Stimulated activated CD8-positive, alpha-beta memory T cell treated with anti-CD3 and anti-CD28 coated beads, Interleukin-2, amount 100 ng/mL, for 48 hours (primary cell): ENCODE data around the gene SH3RF2.
"Not testable (repeated sequence)": the region's sequence is repeated elsewhere in the genome, so short reads cannot be mapped to it uniquely, and the experiment has no call there.

Source experiments
- DNase-seq, 2 donors: peaks; one replicate each; pipeline ENCODE4 v3.0.0-alpha.2; 2020; ENCODE audit warnings: low read depth in 2 of 2

The SH3RF2 gene

GRCh38 chr5:145936401-145937131 lies at the start of gene SH3RF2:
Gene SH3RF2 (plus strand): TSS chr5:145936578. CDS start chr5:145937929, 1,351 bp downstream.
- DNase-seq: peak in 1 of 2 donors; percentile 31

GRCh38 chr5:145887217-145887616 lies 49.2 kb upstream of the SH3RF2 start:
- DNase-seq: no peak

- no peak for DNase-seq
Observed at GRCh38 chr5:145887976-145888574, 48.3 kb upstream of the SH3RF2 start.

- DNase-seq: no peak
Observed at GRCh38 chr5:145889611-145890010, 46.8 kb upstream of the SH3RF2 start.

GRCh38 chr5:145891378-145891777 lies 45.0 kb upstream of the SH3RF2 start:
- not testable (repeated sequence) for DNase-seq

GRCh38 chr5:145898171-145898570 lies 38.2 kb upstream of the SH3RF2 start:
- DNase-seq: no peak

GRCh38 chr5:145902421-145902820 lies 34.0 kb upstream of the SH3RF2 start:
- no peak for DNase-seq

- DNase-seq: no peak
Observed at GRCh38 chr5:145903113-145903512, 33.3 kb upstream of the SH3RF2 start.

- no peak for DNase-seq
Observed at GRCh38 chr5:145903867-145904266, 32.5 kb upstream of the SH3RF2 start.

- DNase-seq: no peak
Observed at GRCh38 chr5:145904743-145905142, 31.6 kb upstream of the SH3RF2 start.

GRCh38 chr5:145906401-145906800 lies 30.0 kb upstream of the SH3RF2 start:
- no peak for DNase-seq

- no peak for DNase-seq
Observed at GRCh38 chr5:145908206-145908960, 28.0 kb upstream of the SH3RF2 start.

- DNase-seq: no peak
Observed at GRCh38 chr5:145911164-145911563, 25.2 kb upstream of the SH3RF2 start.

- no peak for DNase-seq
Observed at GRCh38 chr5:145912019-145912418, 24.4 kb upstream of the SH3RF2 start.

- DNase-seq: no peak
Observed at GRCh38 chr5:145912594-145912993, 23.8 kb upstream of the SH3RF2 start.

GRCh38 chr5:145913701-145914100 lies 22.7 kb upstream of the SH3RF2 start:
- DNase-seq: no peak

GRCh38 chr5:145915970-145916638 lies 20.3 kb upstream of the SH3RF2 start:
- DNase-seq: no peak

GRCh38 chr5:145917288-145917687 lies 19.1 kb upstream of the SH3RF2 start:
- no peak for DNase-seq

- DNase-seq: no peak
Observed at GRCh38 chr5:145918397-145918796, 18.0 kb upstream of the SH3RF2 start.

GRCh38 chr5:145919413-145919812 lies 17.0 kb upstream of the SH3RF2 start:
- no peak for DNase-seq

GRCh38 chr5:145920542-145921210 lies 15.7 kb upstream of the SH3RF2 start:
- DNase-seq: no peak

GRCh38 chr5:145921211-145921610 lies 15.2 kb upstream of the SH3RF2 start:
- no peak for DNase-seq
